ENCODE data around the gene TRIM72. TPM values are rescaled to one million over a fixed set of nuclear protein-coding genes. Genes with fewer than 3 reads are reported as not detected.

TRIM72 gene
- polyA plus RNA-seq, 3 donors: 0.04 TPM; not detected in 2

DNA sequence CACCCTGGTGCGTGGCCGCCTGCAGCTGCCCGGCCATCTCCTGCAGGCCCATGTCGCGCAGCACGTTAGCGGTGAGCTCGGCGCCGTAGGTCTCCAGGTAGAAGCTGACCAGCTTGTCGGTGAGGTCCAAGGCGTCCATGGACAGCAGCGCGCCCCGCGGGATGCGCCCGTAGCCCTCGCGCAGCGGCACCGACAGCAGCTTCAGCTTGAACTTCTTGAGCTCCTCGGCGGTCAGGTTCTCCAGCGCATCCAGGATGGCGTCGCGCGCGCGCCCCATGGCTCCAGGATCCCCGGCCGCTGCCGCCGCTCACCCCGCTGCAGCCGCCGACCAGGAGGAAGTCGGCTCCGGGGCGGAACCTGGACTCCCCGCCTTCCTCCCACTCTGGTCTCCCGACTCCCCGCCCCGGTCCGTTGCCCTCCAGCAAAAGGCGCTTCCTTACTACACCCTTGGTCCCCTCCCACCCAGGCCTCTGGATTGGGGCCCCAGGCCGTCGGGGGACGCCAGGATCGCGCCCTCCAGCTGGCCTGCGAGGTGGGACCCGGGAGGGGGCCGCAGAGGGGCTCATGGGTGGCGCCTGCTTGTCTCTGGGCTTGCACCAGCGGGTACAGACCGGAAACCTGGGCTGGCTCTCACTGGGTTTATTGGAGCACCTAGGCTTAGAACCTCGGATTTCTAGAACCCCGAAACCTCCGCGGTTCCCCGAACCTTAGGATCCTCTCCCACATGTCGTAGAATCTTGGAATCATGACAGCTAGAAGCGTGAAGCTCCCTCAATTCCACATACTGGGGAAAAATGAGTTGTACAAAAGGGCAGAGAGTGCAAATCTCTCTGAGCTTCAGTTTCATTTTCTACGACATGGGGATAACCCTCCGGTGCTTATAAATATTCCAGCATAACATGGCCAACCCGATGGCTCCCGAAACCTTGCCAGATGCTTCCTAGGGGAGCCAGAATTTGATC is 11.2 kb upstream of the TRIM72 start, which contains the start of gene PYCARD:
PYCARD (minus strand) TSS at position 347 of the 962 bp plus-strand sequence; CDS start at position 277, 70 bp downstream.
- intact Hi-C loops (cut with micrococcal nuclease): loop anchor here (2.0 to 5.0 kb wide), 4 partner anchors 14 to 240 kb away; partner anchors contain the start of genes PYDC1 (in 1 of the 2) and ZNF843 (in 1 of the 2)

More for the DNA sequence above, 11.2 kb upstream of the TRIM72 start, which contains the start of gene PYCARD:
- Mint-ChIP-seq H3K4me3 (peak within 1 kb of the TSS; percentile 97 to 99), H3K36me3 (peaks cover 21 to 33% of the 10 kb centered on the region in 2 donors), H3K9me3 (no peaks in the 10 kb centered on the region), H3K27me3 (ENCODE audit: low read depth in 3 of 3) (peaks cover 5 to 9% (median 6%) of the 10 kb centered on the region in 3 donors), H3K27ac (peak within 1 kb of the TSS; percentile 85 to 97 (median 92)), H3K4me1 (peaks cover 72% of the 10 kb centered on the region)
- peaks cover 52 to 69% of the 10 kb centered on the region in 2 donors for H3K4me1 ChIP-seq (ENCODE audit: control insufficient read depth in 1 of 2, insufficient read depth in 2 of 2, low read length in 2 of 2)
- H3K27ac ChIP-seq (ENCODE audit: low read depth in 1 of 2, low read length in 2 of 2): peak within 1 kb of the TSS; percentile 61 to 85
- no peaks in the 10 kb centered on the region for H3K9me3 ChIP-seq (replicated peaks in 1 of 2; ENCODE audit: control insufficient read depth in 1 of 2, insufficient read depth in 1 of 2, low read length in 2 of 2)
- TF ChIP-seq CTCF (IDR thresholded peaks at IDR 0.05): no peak
- DNase-seq: peak; percentile 46 to 65 (median 57)
- peak within 1 kb of the TSS; percentile 84 for H2AFZ ChIP-seq (ENCODE audit: insufficient read depth, low read depth, low read length, poor library complexity, severe bottlenecking)
- H3K4me3 ChIP-seq (replicated peaks in 1 of 3; ENCODE audit: low read depth in 2 of 3, low read length in 3 of 3): peak within 1 kb of the TSS; percentile 63 to 94 (median 92)
- WGBS (ENCODE audit: insufficient coverage): under 1% methylated on average over 61 of the region's 69 CpGs
- H3K9ac ChIP-seq (ENCODE audit: insufficient read depth, low read length, poor library complexity, severe bottlenecking): peak within 1 kb of the TSS; percentile 86
- H4K20me1 ChIP-seq (ENCODE audit: insufficient read depth, low read length): peaks cover 45% of the 10 kb centered on the region
- peaks cover 12 to 21% of the 10 kb centered on the region in 2 donors for H3K36me3 ChIP-seq (replicated peaks in 1 of 2; ENCODE audit: control insufficient read depth in 1 of 2, insufficient read depth in 2 of 2, low read length in 2 of 2)
- H3K4me2 ChIP-seq (replicated peaks; ENCODE audit: extremely low read depth, low read length, poor library complexity, severe bottlenecking): peak within 1 kb of the TSS; percentile 85
- no peaks in the 10 kb centered on the region for H3K27me3 ChIP-seq (ENCODE audit: control insufficient read depth in 2 of 2, insufficient read depth in 2 of 2, low read length in 2 of 2)
- peaks cover 57% of the 10 kb centered on the region for H3K79me2 ChIP-seq (ENCODE audit: insufficient read depth, low read length)
